Mesothelial cell of epicardium (in vitro differentiated cells): Measurements from ENCODE around the gene CD209. TPM values are rescaled to one million over a fixed set of nuclear protein-coding genes. Genes with fewer than 3 reads are reported as not detected.

Source experiments
- DNase-seq, 2 experiments: peaks; one replicate each; pipeline ENCODE4 v3.0.0; 2021; ENCODE audit warnings: low spot score in 2 of 2; ENCODE audit not compliant: unreplicated experiment in 2 of 2
- H3K27ac Mint-ChIP-seq: 2 replicates; pipeline ENCODE4 v1.8.0; 2021; ENCODE audit warnings: mixed read lengths
- H3K27me3 Mint-ChIP-seq: 2 replicates; pipeline ENCODE4 v1.8.0; 2021; ENCODE audit warnings: low read depth, mixed read lengths
- H3K36me3 Mint-ChIP-seq: 2 replicates; pipeline ENCODE4 v1.8.0; 2021; ENCODE audit warnings: mixed read lengths
- H3K4me1 Mint-ChIP-seq: 2 replicates; pipeline ENCODE4 v1.8.0; 2021; ENCODE audit warnings: mixed read lengths
- H3K4me3 Mint-ChIP-seq: 2 replicates; pipeline ENCODE4 v1.8.0; 2021; ENCODE audit warnings: mild to moderate bottlenecking, moderate library complexity, mixed read lengths
- H3K9me3 Mint-ChIP-seq: 2 replicates; pipeline ENCODE4 v1.8.0; 2021; ENCODE audit warnings: mixed read lengths
- total RNA-seq: library from RNA; stranded (reverse); gene quantifications from 3 replicates; pipeline ENCODE4 v1.2.1, GENCODE V29; 2021
- TF ChIP-seq, protein P1 (sequence below): fragments of 200-600 bp; sonication (generic); IDR thresholded peaks from one replicate; pipeline ENCODE4 v1.5.0; 2021; ENCODE audit warnings: antibody characterized with exemption; ENCODE audit not compliant: unreplicated experiment

Gene CD209
- total RNA-seq, 1 donor from 2014 or later, result not detected

DNA sequence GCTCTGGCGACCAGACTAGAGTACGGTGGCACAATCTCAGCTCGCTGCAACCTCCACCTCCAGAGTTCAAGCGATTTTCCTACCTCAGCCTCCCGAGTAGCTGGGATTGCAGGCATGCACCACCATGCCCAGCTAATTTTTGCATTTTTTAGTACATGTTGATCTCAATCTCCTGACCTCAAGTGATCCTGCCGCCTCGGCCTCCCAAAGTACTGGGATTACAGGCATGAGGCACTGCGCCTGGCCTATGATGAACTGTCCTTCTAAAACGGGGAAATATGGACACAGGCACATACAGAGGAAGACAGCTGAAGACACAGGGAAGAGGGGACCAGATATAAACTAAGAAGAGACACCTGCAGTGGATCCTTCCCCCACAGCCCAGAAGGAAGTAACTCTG is 28.4 kb upstream of the CD209 start:
- Mint-ChIP-seq H3K9me3 (no peaks in the 10 kb centered on the region), H3K36me3 (no peaks in the 10 kb centered on the region), H3K27ac (no peak overlapping the region), H3K4me1 (peaks cover 17% of the 10 kb centered on the region), H3K4me3 (no peak overlapping the region), H3K27me3 (no peaks in the 10 kb centered on the region)
- no peak for DNase-seq
- TF ChIP-seq, protein P1, sequence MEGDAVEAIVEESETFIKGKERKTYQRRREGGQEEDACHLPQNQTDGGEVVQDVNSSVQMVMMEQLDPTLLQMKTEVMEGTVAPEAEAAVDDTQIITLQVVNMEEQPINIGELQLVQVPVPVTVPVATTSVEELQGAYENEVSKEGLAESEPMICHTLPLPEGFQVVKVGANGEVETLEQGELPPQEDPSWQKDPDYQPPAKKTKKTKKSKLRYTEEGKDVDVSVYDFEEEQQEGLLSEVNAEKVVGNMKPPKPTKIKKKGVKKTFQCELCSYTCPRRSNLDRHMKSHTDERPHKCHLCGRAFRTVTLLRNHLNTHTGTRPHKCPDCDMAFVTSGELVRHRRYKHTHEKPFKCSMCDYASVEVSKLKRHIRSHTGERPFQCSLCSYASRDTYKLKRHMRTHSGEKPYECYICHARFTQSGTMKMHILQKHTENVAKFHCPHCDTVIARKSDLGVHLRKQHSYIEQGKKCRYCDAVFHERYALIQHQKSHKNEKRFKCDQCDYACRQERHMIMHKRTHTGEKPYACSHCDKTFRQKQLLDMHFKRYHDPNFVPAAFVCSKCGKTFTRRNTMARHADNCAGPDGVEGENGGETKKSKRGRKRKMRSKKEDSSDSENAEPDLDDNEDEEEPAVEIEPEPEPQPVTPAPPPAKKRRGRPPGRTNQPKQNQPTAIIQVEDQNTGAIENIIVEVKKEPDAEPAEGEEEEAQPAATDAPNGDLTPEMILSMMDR, result no peak

DNA sequence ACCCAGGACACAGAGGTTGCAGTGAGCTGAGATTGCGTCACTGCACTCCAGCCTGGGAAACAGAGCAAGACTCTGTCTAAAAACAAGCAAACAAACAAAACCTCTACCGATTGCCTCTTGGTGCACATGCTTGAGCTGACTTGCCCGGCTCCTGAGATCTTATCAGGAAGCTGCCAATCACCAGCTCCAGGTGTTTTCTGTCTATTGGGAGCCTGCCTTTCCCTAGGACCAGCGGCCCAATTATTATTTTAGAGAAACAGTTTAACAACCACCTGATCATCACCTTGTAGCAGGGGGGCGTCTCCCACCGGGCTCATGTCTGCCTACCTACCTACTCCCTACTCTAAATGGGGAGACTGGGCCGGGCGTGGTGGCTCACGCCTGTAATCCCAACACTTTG is 26.5 kb upstream of the CD209 start:
- H3K36me3 Mint-ChIP-seq, result no peaks in the 10 kb centered on the region

DNA sequence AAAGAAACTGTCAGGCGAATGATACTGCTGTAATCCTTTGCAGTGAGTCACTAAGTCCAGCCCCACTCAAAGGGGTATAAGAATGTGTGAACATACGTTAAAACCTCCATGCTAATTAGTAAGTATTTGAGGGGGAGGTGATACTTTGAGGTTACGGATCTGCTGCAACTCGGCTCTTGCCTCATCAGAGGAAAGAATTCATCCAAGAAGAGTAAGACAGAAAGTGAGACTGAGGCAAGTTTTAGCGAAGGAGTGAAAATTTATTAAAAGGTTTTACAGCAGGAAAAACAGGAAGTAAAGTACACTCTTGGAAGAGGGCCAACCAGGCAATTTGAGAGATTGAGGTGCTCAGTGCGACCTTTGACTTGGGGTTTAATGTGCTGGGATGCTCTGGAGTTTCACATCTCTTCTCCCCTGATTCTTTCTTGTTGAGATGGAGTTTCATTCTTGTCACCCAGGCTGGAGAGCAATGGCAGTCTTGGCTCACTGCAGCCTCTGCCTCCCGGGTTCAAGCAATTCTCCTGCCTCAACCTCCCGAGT is 25.5 kb upstream of the CD209 start:
- peaks cover 17% of the 10 kb centered on the region for H3K4me1 Mint-ChIP-seq
- H3K9me3 Mint-ChIP-seq, result no peaks in the 10 kb centered on the region
- TF ChIP-seq, protein P1, result no peak
- no peak for DNase-seq
- no peak overlapping the region for H3K4me3 Mint-ChIP-seq
- H3K27me3 Mint-ChIP-seq, result no peaks in the 10 kb centered on the region
- H3K36me3 Mint-ChIP-seq, result no peaks in the 10 kb centered on the region
- peak overlapping the region; percentile 28 for H3K27ac Mint-ChIP-seq

More for the DNA sequence above, 26.5 kb upstream of the CD209 start:
- Mint-ChIP-seq H3K4me3 (no peak overlapping the region), H3K27me3 (no peaks in the 10 kb centered on the region), H3K4me1 (peaks cover 17% of the 10 kb centered on the region), H3K27ac (no peak overlapping the region), H3K9me3 (no peaks in the 10 kb centered on the region)
- TF ChIP-seq, protein P1, result no peak
- no peak for DNase-seq

DNA sequence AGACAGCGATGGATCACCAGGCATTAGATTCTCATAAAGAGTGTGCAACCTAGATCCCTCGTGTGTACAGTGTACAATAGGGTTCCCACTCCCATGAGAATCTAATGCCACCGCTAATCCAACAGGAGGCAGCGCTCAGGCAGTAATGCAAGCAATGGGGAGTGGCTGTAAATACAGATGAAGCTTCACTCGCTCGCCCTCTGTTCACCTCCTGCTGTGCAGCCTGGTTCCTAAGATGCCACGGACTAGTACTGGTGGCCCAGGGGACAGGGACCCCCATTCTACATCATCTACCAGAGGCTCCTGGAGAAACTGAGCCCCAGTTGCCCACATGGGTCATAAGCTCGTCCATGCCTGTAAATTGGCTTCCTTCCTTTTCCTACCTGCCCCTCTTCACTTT is 23.7 kb upstream of the CD209 start:
- DNase-seq, result no peak
- TF ChIP-seq, protein P1, result no peak

DNA sequence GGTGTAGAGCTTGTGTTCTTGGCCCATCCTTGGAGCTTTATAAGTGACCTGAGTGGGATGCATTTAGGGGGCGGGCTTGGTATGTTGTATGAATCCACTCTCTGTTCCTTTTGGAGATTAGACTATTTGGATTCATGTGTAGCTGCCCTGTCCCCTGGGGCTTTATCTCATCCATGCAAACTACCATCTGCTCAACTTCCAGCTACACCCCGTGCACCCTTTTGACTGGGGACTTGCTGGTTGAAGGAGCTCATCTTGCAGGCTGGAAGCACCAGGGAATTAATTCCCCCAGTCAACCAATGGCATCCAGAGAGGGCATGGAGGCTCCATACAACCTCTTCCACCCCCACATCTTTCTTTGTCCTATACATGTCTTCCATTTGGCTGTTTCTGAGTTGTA is 21.8 kb upstream of the CD209 start:
- TF ChIP-seq, protein P1, result no peak
- DNase-seq, result no peak
- Mint-ChIP-seq H3K27ac (no peak overlapping the region), H3K9me3 (no peaks in the 10 kb centered on the region), H3K4me1 (peaks cover 25% of the 10 kb centered on the region), H3K27me3 (peaks cover 3% of the 10 kb centered on the region), H3K36me3 (no peaks in the 10 kb centered on the region), H3K4me3 (no peak overlapping the region)

More for the DNA sequence above, 23.7 kb upstream of the CD209 start:
- no peaks in the 10 kb centered on the region for H3K9me3 Mint-ChIP-seq
- H3K36me3 Mint-ChIP-seq, result no peaks in the 10 kb centered on the region
- H3K4me3 Mint-ChIP-seq, result no peak overlapping the region
- H3K27me3 Mint-ChIP-seq, result peaks cover 3% of the 10 kb centered on the region
- no peak overlapping the region for H3K27ac Mint-ChIP-seq
- peaks cover 17% of the 10 kb centered on the region for H3K4me1 Mint-ChIP-seq

DNA sequence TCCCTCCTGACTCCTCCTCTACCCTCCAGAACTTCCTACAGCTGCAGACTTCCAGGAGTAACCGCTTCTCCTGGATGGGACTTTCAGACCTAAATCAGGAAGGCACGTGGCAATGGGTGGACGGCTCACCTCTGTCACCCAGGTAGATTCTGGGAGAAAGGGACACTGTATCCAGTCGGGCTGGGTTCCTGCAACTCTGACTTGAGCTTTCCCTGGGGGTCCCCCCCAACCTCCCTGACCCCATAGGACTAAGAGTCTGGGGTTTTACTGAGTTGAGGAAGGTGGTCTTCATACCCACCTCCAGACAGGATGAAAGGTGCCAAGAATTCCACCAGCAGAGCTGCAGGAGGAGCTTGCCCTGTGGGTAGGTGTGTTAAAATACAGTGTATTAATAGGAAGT is 20.2 kb upstream of the CD209 start:
- DNase-seq, result no peak
- no peak overlapping the region for H3K27ac Mint-ChIP-seq
- H3K9me3 Mint-ChIP-seq, result peaks cover 3% of the 10 kb centered on the region
- H3K27me3 Mint-ChIP-seq, result peaks cover 3% of the 10 kb centered on the region
- H3K4me3 Mint-ChIP-seq, result no peak overlapping the region
- no peaks in the 10 kb centered on the region for H3K36me3 Mint-ChIP-seq
- H3K4me1 Mint-ChIP-seq, result peaks cover 29% of the 10 kb centered on the region
- TF ChIP-seq, protein P1, result no peak
